Mesenchymal stem cell (in vitro differentiated cells and primary cell): Measurements from ENCODE around the gene PDE6B.

ENCODE experiments used
- DNase-seq: peaks from one replicate; pipeline ENCODE4 v3.0.0-alpha.2; 2013
- H2AFZ ChIP-seq: one replicate; pipeline ENCODE4 v1.6.1; 2013; ENCODE audit warnings: low read depth, mild to moderate bottlenecking, control low read depth, inconsistent platforms, low read length, moderate library complexity
- H2AK5ac ChIP-seq: 2 replicates; pipeline ENCODE4 v1.6.1; 2013; ENCODE audit warnings: low read length, moderate library complexity, mild to moderate bottlenecking, inconsistent platforms; ENCODE audit not compliant: severe bottlenecking
- H2BK120ac ChIP-seq: one replicate; pipeline ENCODE4 v1.6.1; 2013; ENCODE audit warnings: low read depth, mild to moderate bottlenecking, inconsistent platforms, low read length, moderate library complexity
- H2BK12ac ChIP-seq, 2 experiments: one replicate each; pipeline ENCODE4 v1.6.1; 2013; ENCODE audit warnings: inconsistent platforms in 2 of 2, low read length in 2 of 2, mild to moderate bottlenecking in 2 of 2, moderate library complexity in 2 of 2, control low read depth in 1 of 2
- H2BK15ac ChIP-seq: one replicate; pipeline ENCODE4 v1.6.1; 2013; ENCODE audit warnings: mild to moderate bottlenecking, low read depth, inconsistent platforms; ENCODE audit not compliant: poor library complexity, severe bottlenecking
- H2BK5ac ChIP-seq: 2 replicates; pipeline ENCODE4 v1.6.1; 2013; ENCODE audit warnings: low read depth, mild to moderate bottlenecking, low read length, control low read depth, inconsistent platforms; ENCODE audit not compliant: poor library complexity, severe bottlenecking
- H3K14ac ChIP-seq, 2 experiments: one replicate each; pipeline ENCODE4 v1.6.1; 2013; ENCODE audit warnings: inconsistent platforms in 2 of 2, low read length in 2 of 2, control low read depth in 1 of 2, mild to moderate bottlenecking in 1 of 2, moderate library complexity in 1 of 2
- H3K18ac ChIP-seq, 2 experiments: one replicate each; pipeline ENCODE4 v1.6.1; 2013; ENCODE audit warnings: inconsistent platforms in 2 of 2, low read length in 2 of 2, control low read depth in 1 of 2, low read depth in 1 of 2, mild to moderate bottlenecking in 1 of 2
- H3K23ac ChIP-seq, 2 experiments: one replicate each; pipeline ENCODE4 v1.6.1; 2013; ENCODE audit warnings: inconsistent platforms in 2 of 2, low read length in 2 of 2, mild to moderate bottlenecking in 2 of 2, moderate library complexity in 2 of 2, control low read depth in 1 of 2
- H3K27ac ChIP-seq: 2 replicates; pipeline ENCODE4 v1.5.1; 2013; ENCODE audit warnings: mild to moderate bottlenecking, moderate library complexity, low read length, control low read depth, inconsistent platforms; ENCODE audit not compliant: poor library complexity, severe bottlenecking
- H3K27me3 ChIP-seq, 2 experiments: 2 replicates each; pipeline versions ENCODE4 v1.6.1 to v1.7.0; 2013; ENCODE audit warnings: low read length in 2 of 2, mild to moderate bottlenecking in 2 of 2, moderate library complexity in 2 of 2, control low read depth in 1 of 2, inconsistent platforms in 1 of 2; ENCODE audit not compliant: control insufficient read depth in 1 of 2, insufficient read depth in 1 of 2
- H3K36me3 ChIP-seq, 2 experiments: 2 replicates each; pipeline versions ENCODE4 v1.6.1 to v1.7.0; 2013; ENCODE audit warnings: low read length in 2 of 2, control low read depth in 1 of 2, inconsistent platforms in 1 of 2, low read depth in 1 of 2, mild to moderate bottlenecking in 1 of 2; ENCODE audit not compliant: insufficient read depth in 2 of 2, control insufficient read depth in 1 of 2
- H3K4ac ChIP-seq, 2 experiments: one replicate each; pipeline ENCODE4 v1.6.1; 2013; ENCODE audit warnings: inconsistent platforms in 2 of 2, low read length in 2 of 2, mild to moderate bottlenecking in 2 of 2, moderate library complexity in 2 of 2, control low read depth in 1 of 2, low read depth in 1 of 2
- H3K4me1 ChIP-seq: 2 replicates; pipeline ENCODE4 v1.6.1; 2013; ENCODE audit warnings: low read depth, low read length, control low read depth; ENCODE audit not compliant: control insufficient read depth, insufficient read depth
- H3K4me2 ChIP-seq: 2 replicates; pipeline ENCODE4 v1.6.1; 2013; ENCODE audit warnings: low read length, mild to moderate bottlenecking, inconsistent platforms; ENCODE audit not compliant: poor library complexity, severe bottlenecking
- H3K4me3 ChIP-seq, 2 experiments: 2 replicates each; pipeline versions ENCODE4 v1.5.1 to v1.7.0; 2013; ENCODE audit warnings: low read length in 2 of 2, mild to moderate bottlenecking in 2 of 2, control low read depth in 1 of 2, low read depth in 1 of 2; ENCODE audit not compliant: insufficient read depth in 1 of 2
- H3K79me1 ChIP-seq: replicated peaks from 2 replicates; pipeline ENCODE4 v1.6.1; 2013; ENCODE audit warnings: mild to moderate bottlenecking, control low read depth, low read length, inconsistent platforms; ENCODE audit not compliant: poor library complexity, severe bottlenecking
- H3K9ac ChIP-seq: 2 replicates; pipeline ENCODE4 v1.7.0; 2013; ENCODE audit warnings: mild to moderate bottlenecking, low read length, moderate library complexity
- H3K9me3 ChIP-seq: 2 replicates; pipeline ENCODE4 v1.7.0; 2013; ENCODE audit warnings: mild to moderate bottlenecking, low read length; ENCODE audit not compliant: control insufficient read depth
- H4K8ac ChIP-seq: one replicate; pipeline ENCODE4 v1.6.1; 2013; ENCODE audit warnings: inconsistent platforms, mild to moderate bottlenecking, low read length, moderate library complexity
- H4K91ac ChIP-seq: one replicate; pipeline ENCODE4 v1.6.1; 2013; ENCODE audit warnings: mild to moderate bottlenecking, low read length, inconsistent platforms
- WGBS: methylation state at CpG from one replicate; pipeline ENCODE4 v1.1.7; 2013; ENCODE audit warnings: mixed read lengths; 5-methylcytosine and 5-hydroxymethylcytosine counted together

Gene PDE6B

DNA sequence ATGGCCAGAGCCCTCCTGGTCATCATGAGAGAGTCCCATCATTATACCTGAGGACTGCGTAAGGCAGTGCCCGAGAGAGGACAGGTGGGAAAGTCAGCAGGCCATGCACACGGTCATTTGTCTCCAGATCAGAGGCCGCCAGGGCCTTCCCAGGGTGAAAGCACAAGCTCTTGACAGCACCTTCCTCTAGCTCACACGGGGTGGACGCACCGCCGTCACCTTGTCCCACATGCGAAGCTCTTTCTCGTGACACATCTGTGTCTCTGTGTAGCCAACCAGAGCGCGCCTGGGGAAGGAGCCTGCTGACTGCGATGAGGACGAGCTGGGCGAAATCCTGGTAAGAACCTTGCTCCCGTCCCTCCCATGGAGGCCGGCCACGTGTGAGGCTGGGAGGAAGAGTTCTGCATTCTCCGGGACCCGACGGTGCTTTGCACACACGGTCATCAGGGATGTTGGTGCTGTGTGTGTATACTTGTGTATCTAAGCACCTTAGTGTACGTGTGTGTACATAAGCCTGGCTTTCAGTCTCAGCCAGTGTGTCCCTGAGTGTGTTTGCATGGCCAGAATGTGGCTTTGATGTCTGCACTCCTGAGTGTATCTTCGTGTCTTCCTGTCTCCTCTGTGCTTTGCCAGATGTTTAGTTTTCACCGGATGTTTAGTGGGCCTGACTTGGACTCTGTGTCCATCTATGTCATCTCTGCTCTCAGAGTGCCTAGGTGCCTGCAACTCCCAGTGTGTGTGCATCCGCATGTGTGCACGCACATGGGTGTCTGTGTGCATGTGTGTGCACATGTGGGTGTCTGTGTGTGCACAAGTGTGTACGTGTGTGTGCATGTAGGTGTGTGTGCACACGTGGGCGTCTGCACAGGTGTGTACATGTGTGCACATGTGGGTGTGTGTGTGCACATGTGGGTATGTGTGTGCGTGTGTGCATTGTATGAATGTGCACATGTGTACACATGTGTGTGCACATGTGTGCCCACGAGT, 33.6 kb downstream of the PDE6B start:
- WGBS = 93% methylated on average over 32 of the region's 32 CpGs
- Histone ChIP-seq H3K79me1 (no peaks in the 10 kb centered on the region), H2BK120ac (no peak overlapping the region)

DNA sequence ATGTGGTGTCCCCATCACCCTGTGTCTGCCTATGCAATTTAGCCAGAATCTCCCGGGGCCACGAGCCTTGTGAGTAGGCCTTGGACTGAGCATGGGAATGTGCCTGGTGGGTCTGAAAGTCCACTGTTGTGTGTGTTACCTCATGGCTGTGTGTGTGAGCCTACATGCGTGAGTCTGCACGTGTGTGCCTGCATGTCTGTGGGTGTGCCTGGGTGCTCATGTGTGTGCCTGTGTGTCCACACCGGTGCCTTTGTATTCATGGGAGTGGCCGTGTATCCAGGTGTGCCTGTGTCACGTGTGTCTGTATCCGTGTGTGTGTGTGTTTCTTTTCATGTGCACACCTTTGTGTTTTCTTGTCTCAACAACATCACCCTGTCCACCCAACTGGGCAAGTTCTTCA, 34.5 kb downstream of the PDE6B start:
- Histone ChIP-seq H3K4me1 (peaks cover 9% of the 10 kb centered on the region), H3K18ac (no peak overlapping the region), H3K4me3 (no peak overlapping the region), H2AK5ac (no peak overlapping the region), H4K91ac (no peak overlapping the region), H2BK12ac (no peak overlapping the region), H3K4ac (no peak overlapping the region), H3K4me2 (no peak overlapping the region), H3K27ac (no peak overlapping the region), H2AFZ (no peak overlapping the region), H3K36me3 (no peaks in the 10 kb centered on the region), H3K14ac (no peak overlapping the region), H2BK120ac (no peak overlapping the region), H3K79me1 (no peaks in the 10 kb centered on the region), H2BK5ac (no peak overlapping the region), H2BK15ac (no peak overlapping the region), H3K27me3 (peaks cover 0 to 39% of the 10 kb centered on the region in 2 experiments), H3K9ac (no peak overlapping the region), H3K23ac (no peak overlapping the region), H4K8ac (no peak overlapping the region), H3K9me3 (no peaks in the 10 kb centered on the region)
- whole genome bisulfite sequencing = 99% methylated on average over 5 of the region's 8 CpGs
- no peak for DNase-seq

More for the DNA sequence above, 33.6 kb downstream of the PDE6B start:
- Histone ChIP-seq H3K4ac (no peak overlapping the region), H3K27me3 (peaks cover 0 to 36% of the 10 kb centered on the region in 2 experiments), H3K4me3 (no peak overlapping the region), H3K18ac (no peak overlapping the region), H3K36me3 (no peaks in the 10 kb centered on the region), H3K9me3 (no peaks in the 10 kb centered on the region), H3K14ac (no peak overlapping the region), H4K8ac (no peak overlapping the region), H3K27ac (no peak overlapping the region), H2BK15ac (no peak overlapping the region), H4K91ac (no peak overlapping the region), H2BK5ac (no peak overlapping the region), H2AFZ (no peak overlapping the region), H3K4me2 (no peak overlapping the region), H2BK12ac (no peak overlapping the region), H2AK5ac (no peak overlapping the region), H3K9ac (no peak overlapping the region), H3K23ac (no peak overlapping the region), H3K4me1 (peaks cover 9% of the 10 kb centered on the region)
- DNase-seq = no peak

DNA sequence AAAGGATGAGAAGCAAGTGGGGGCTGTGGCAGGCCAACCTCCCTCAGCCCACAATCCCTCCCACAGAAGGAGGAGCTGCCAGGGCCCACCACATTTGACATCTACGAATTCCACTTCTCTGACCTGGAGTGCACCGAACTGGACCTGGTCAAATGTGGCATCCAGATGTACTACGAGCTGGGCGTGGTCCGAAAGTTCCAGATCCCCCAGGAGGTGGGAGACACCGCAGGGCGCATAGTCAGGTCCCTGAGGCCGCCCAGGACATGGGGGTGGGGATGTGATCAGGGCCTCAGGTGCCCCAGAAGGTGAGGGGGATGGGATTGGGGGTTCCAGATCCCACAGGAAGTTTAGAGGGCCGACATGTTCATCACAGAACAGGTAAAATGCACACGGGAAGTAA, 35.0 kb downstream of the PDE6B start:
- WGBS = 81% methylated on average over 10 of the region's 10 CpGs
- Histone ChIP-seq H3K18ac (no peak overlapping the region), H3K27me3 (peaks cover 0 to 39% of the 10 kb centered on the region in 2 experiments), H3K23ac (no peak overlapping the region), H2BK5ac (no peak overlapping the region), H3K36me3 (no peaks in the 10 kb centered on the region), H4K8ac (no peak overlapping the region), H4K91ac (no peak overlapping the region), H2BK120ac (no peak overlapping the region), H3K79me1 (no peaks in the 10 kb centered on the region), H2AK5ac (no peak overlapping the region), H3K14ac (no peak overlapping the region), H2AFZ (no peak overlapping the region), H2BK15ac (no peak overlapping the region), H3K4ac (no peak overlapping the region), H3K27ac (no peak overlapping the region), H3K4me3 (no peak overlapping the region), H3K9ac (no peak overlapping the region), H3K9me3 (no peaks in the 10 kb centered on the region), H2BK12ac (no peak overlapping the region), H3K4me1 (peaks cover 9% of the 10 kb centered on the region), H3K4me2 (no peak overlapping the region)
- DNase-seq = no peak

DNA sequence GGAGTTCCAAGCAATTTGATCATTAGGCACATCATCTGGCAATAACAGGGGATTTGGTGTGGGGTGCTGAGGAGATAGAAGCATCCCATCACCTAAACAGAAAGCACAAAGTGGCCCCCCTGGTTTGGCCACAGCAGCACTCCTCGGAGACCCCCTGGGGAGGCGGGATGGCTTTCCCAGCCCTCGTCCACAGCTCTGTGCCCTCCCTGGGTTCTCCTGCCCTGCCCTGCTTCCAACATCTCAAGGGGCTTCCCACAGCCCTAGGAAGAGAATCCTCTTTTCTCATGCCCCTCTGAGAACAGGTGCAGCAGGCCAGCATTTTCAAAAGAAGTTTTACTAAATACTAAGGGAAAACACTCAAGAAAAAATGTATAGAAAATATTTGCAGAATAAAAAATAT, 35.9 kb downstream of the PDE6B start:
- WGBS = 79% methylated on average over 3 of the region's 3 CpGs
- no peak overlapping the region for H2BK120ac ChIP-seq
- no peaks in the 10 kb centered on the region for H3K9me3 ChIP-seq
- H2AK5ac ChIP-seq = no peak overlapping the region
- peaks cover 0 to 39% of the 10 kb centered on the region in 2 experiments for H3K27me3 ChIP-seq
- no peak overlapping the region for H3K23ac ChIP-seq
- H3K14ac ChIP-seq = no peak overlapping the region
- H3K4ac ChIP-seq = no peak overlapping the region
- no peak overlapping the region for H3K27ac ChIP-seq
- no peak overlapping the region for H3K4me3 ChIP-seq
- peaks cover 11% of the 10 kb centered on the region for H3K4me1 ChIP-seq
- H3K79me1 ChIP-seq = no peaks in the 10 kb centered on the region
- no peak for DNase-seq
- no peak overlapping the region for H3K9ac ChIP-seq
- H4K91ac ChIP-seq = no peak overlapping the region
- H2BK12ac ChIP-seq = no peak overlapping the region
- H3K4me2 ChIP-seq = no peak overlapping the region
- no peak overlapping the region for H2AFZ ChIP-seq
- no peak overlapping the region for H4K8ac ChIP-seq
- no peak overlapping the region for H3K18ac ChIP-seq
- H3K36me3 ChIP-seq = no peaks in the 10 kb centered on the region
- H2BK5ac ChIP-seq = no peak overlapping the region
- H2BK15ac ChIP-seq = no peak overlapping the region
